Left ventricle myocardium superior (tissue), 1 donor: ENCODE data around the gene GAB2. TPM values are rescaled to one million over a fixed set of nuclear protein-coding genes. Genes with fewer than 3 reads are reported as not detected.

Experiments
- ATAC-seq: fragments of 200-7000 bp; cut with Tn5 transposase; one replicate; pipeline ENCODE4 v1.9.1; 2020; ENCODE audit warnings: mild to moderate bottlenecking, moderate library complexity
- DNase-seq: peaks from one replicate; pipeline ENCODE4 v3.0.0-alpha.2; 2020
- intact Hi-C: fragments of 100-400 bp; cut with micrococcal nuclease; formaldehyde crosslinking; loops from one replicate; pipeline ENCODE4 v1.11.0; 2022
- total RNA-seq: library from RNA; stranded (reverse); fragmentation: NEBNext Ultra II Directional; extraction: Animal tissue kit (Norgen Biotek cat#: 25700); gene quantifications from one replicate; pipeline ENCODE4 v1.2.1, GENCODE V29; 2021
- donor health status: DM: no; HTN: yes; CAD: no; lungs with severe emphysema.

GAB2 gene
- total RNA-seq, 1 donor from 2014 or later, result 17.2 TPM

- no peak for DNase-seq
- ATAC-seq, result no peak
- intact Hi-C loops, result no loop called here
Observed at GRCh38 chr11:78203184-78203583, 214.4 kb downstream of the GAB2 start.

GRCh38 chr11:78202733-78203167, 214.9 kb downstream of the GAB2 start:
- intact Hi-C loops, result no loop called here
- no peak for ATAC-seq
- no peak for DNase-seq

- DNase-seq (no peak), ATAC-seq (peak; percentile 80)
- intact Hi-C loops, result no loop called here
Observed at GRCh38 chr11:78201096-78201818, 216.4 kb downstream of the GAB2 start.

DNA sequence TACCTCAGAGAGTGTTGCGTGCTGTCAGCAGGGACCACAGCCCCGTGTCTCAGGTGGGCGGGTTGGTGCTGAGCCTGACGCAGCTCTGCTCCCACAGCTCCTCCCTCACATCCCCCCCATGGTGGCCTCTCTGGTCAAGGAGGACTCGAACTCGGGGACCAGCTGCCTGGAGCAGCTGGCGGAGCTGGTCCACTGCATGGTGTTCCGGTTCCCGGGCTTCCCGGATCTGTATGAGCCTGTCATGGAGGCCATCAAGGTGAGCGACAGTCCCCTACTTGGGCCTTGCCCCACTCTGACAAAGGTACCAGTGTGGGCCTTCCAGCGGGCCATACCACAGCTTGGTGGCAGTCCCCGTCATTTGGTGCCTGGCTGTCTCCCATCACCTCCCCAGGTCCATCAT, 217.1 kb downstream of the GAB2 start:
- DNase-seq, result no peak
- ATAC-seq, result peak; percentile 11
- intact Hi-C loops, result no loop called here

DNA sequence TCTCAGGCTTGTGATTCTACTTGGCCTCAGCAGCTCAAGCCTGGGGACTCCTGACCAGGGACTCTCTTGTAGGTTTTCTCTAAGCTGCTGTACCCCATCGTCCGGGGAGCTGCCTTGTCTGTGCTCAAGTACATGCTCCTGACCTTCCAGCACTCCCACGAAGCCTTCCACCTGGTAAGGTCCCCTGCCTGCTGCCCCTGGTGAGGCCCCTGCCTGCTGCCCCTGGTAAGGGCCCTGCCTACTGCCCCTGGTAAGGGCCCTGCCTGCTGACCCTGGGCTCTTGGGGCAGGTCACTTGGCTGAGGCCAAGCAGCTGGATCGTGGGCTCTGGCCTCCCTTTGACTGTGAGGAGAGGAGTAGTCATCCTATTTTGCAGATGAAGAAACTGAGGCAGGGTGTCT, 217.6 kb downstream of the GAB2 start:
- DNase-seq (no peak), ATAC-seq (no peak)
- intact Hi-C loops, result no loop called here

- ATAC-seq (no peak), DNase-seq (no peak)
- intact Hi-C loops, result no loop called here
Observed at GRCh38 chr11:78199653-78200015, 218.0 kb downstream of the GAB2 start.

DNA sequence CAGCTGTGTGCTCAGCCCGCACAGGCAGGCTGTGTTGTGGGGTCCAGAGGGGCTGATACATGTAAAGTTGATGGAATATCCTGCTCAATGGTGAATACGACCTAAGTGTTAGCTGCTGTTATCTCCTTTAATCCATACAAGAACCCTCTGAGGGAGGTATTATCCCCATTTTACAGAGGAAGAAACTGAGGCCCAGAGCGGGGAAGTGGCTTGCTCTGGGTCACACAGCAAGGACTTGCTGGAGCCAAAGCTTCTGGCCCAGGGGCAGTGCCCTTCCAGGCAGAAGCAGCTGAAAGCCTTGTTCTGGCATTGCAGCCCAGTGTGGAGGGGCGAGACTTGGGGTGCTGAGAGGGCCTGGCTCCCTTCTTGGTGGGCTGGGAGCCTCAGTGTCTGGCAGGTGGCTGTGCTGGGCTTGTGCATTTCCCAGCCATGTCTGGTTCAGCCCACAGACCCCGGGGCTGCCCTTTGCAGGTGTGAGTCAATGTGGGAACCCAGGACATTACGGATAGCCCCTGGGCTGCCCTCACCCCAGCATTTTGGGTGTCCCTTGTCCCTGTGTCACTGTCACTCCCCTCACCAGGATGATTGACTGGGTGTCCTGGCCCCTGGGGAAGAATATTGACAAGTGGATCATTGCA, 218.5 kb downstream of the GAB2 start:
- DNase-seq (no peak), ATAC-seq (no peak)
- intact Hi-C loops, result no loop called here

DNA sequence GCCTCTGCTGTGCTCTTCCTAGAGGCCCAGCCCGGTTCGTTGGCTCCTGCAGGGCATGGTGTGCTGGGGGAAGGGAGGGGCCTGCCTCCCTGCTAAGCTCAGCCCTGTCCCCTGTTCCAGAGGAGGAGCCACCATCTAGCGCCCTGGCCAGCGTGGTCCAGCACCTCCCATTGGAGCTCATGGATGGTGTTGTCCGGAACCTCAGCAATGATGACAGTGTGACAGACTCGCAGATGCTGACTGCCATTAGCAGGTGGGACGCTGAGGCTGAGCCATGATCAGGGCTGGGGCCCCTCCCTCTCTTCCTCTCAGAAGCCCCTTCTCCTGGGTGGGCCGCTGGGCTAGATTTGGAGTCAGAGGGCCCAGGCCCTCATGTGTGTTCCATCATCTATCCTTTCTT, 219.8 kb downstream of the GAB2 start:
- peak; percentile 21 for DNase-seq
- no peak for ATAC-seq
- intact Hi-C loops, result no loop called here

GRCh38 chr11:78196661-78197091, 220.9 kb downstream of the GAB2 start:
- ATAC-seq, result no peak
- peak; percentile 18 for DNase-seq
- intact Hi-C loops, result no loop called here

DNA sequence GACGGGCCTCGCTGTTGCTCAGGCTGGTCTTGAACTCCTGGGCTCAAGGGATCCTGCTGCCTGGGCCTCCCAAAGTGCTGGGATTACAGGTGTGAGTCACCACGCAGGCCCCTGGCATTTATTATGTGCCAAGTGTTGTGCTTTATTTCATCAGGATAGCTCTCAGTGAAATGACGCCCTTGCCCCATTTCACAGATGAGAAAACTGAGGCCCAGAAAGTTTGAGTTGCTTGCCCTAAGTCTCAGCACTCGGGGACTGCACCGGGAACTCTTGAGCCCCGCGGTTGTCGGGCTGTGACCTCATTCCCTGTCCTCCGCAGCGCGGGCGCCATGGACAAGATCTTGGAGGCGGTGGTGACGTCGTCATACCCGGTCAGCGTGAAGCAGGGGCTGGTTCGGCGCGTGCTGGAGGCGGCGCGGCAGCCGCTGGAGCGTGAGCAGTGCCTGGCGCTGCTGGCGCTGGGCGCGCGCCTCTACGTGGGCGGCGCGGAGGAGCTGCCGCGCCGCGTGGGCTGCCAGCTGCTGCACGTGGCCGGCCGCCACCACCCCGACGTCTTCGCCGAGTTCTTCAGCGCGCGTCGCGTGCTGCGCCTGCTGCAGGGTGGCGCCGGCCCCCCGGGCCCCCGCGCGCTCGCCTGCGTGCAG, 221.6 kb downstream of the GAB2 start:
- ATAC-seq (no peak), DNase-seq (peak; percentile 37)
- intact Hi-C loops, result no loop called here

DNA sequence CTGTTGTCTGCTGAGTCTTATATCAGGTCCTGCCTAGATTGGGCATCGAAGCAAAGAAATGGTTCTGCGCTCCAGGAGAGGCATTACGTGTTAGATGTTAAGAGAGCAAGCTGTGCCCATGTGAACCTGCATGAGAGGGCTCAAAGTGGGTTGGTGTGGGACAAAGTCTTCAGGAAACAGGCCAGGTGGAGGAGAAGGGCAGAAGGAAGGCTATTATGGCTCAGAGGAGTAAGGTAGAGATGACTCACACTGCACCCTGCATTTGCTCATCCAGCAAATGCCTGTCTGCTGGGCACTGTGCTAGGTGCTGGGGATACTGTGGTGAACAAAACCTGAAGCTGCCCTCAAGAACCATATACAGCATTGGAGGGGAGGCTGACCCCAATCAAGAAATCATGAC, 223.1 kb downstream of the GAB2 start:
- DNase-seq (no peak), ATAC-seq (no peak)
- intact Hi-C loops, result no loop called here

GRCh38 chr11:78193806-78194205, 223.8 kb downstream of the GAB2 start:
- DNase-seq (peak; percentile 19), ATAC-seq (no peak)
- intact Hi-C loops, result no loop called here

DNA sequence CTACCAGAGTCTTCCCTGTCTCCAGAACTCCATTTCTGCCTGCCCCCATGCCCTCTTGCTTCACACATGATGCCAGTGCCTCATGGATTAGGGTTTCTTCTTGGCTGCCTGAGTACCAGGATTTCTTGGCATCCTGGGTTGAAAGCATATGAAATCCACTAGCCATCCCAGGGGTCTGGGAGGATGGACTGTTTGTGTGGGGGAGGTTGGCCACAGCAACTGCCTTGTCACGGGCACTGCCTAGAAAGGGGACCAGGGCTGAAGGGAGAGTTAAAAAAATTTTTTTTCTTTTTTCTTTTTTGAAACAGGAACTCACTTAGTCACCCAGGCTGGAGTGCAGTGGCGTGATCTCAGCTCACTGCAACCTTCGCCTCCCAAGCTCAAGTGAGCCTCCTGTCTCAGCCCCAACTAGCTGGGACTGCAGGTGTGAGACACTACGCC, 224.7 kb downstream of the GAB2 start:
- DNase-seq, result peak; percentile 17
- intact Hi-C loops, result no loop called here

GRCh38 chr11:78192223-78192719, 225.3 kb downstream of the GAB2 start:
- intact Hi-C loops, result no loop called here
- ATAC-seq (no peak), DNase-seq (no peak)

More for the DNA sequence above, 224.7 kb downstream of the GAB2 start:
- ATAC-seq, result no peak

- no peak for DNase-seq
- intact Hi-C loops, result no loop called here
- ATAC-seq, result no peak
Observed at GRCh38 chr11:78190871-78191538, 226.6 kb downstream of the GAB2 start.

DNA sequence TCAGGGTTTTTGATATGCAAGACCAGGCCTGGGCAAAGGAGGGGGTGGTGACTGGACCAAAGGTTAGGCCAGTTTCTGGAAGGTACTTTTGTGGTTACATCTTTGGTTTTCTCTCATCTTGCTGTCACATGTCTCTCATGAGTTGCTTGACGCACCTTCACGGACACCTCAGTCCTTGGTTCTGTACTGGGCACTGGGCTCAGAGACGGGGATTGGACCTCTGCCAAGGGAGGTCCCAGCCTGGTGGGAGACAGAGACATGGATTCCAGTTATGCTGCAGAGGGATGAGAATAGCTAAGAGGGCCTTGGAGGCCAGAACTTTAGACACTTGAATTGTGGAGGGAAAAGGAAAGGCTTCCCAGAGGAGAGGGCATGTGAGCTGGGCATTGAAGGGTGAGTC, 227.2 kb downstream of the GAB2 start:
- DNase-seq, result no peak
- no peak for ATAC-seq
- intact Hi-C loops, result no loop called here

DNA sequence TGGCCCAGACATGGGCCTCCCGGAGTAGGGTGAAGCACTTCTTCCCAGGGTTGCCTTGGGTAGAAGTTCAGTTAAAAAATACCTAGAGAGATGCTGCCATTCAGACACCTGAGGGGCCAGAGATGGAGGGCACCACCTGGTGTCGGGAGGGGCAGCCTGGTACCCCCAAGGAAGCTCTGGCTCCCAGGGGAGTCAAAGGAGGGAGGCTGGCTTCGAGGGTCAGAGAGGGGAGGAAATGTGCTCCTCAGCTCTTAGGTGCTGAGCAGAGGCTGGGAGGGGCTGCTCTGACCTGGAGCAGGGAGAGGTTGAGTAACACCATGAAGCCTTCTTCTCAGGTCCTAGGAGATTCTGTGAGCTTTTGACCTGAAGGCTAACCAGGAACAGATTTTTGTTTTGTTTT, 227.8 kb downstream of the GAB2 start:
- ATAC-seq (no peak), DNase-seq (no peak)
- intact Hi-C loops, result no loop called here

DNA sequence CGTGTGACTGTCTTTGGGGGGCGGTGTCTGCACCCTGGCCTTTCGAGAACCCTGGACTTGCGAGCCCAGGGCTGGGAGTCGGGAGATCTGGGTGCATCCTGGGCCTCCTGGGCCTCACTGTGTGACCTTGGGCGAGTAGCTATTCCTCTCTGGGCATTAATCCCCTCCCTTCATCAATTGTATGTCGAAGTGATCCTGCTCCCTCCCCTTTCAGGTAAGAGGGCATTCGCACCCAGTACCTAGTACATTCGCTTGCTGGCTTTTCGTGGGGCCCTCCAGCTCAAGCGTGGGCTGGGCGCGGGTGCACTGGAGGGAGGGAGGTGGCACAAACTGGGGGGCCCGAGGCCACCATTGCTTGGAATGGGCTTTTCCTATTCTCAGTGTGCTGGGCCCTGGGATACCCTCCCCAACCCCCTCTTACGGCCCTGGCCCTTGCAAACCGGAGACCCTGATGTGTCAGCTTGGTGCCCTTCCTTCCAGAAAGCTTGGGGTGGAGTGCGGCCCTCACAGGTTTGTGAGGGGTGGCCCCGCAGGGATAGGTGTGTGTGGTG, 228.4 kb downstream of the GAB2 start:
- ATAC-seq (no peak), DNase-seq (no peak)
- intact Hi-C loops, result no loop called here
